HEK293T (cell line): ENCODE data around the gene NAV2.

ENCODE experiments used
- ELF4 ChIP-seq: fragments of 450-650 bp; IDR thresholded peaks from 2 replicates; pipeline ENCODE4 v1.6.1; 2017; ENCODE audit warnings: antibody characterized with exemption
- FOXK2 ChIP-seq: fragments of 450-650 bp; IDR thresholded peaks from 2 replicates; pipeline ENCODE4 v1.6.1; 2016; ENCODE audit warnings: mild to moderate bottlenecking
- FOXM1 ChIP-seq: fragments of 450-650 bp; IDR thresholded peaks from 2 replicates; pipeline ENCODE4 v1.6.1; 2017; ENCODE audit warnings: mild to moderate bottlenecking, borderline replicate concordance
- NFRKB ChIP-seq: fragments of 450-650 bp; IDR thresholded peaks from 2 replicates; pipeline ENCODE4 v1.6.1; 2016; ENCODE audit warnings: mild to moderate bottlenecking, moderate library complexity
- SP1 ChIP-seq: fragments of 450-650 bp; IDR thresholded peaks from 2 replicates; pipeline ENCODE4 v1.6.1; 2017
- SUZ12 ChIP-seq: fragments of 450-650 bp; IDR thresholded peaks from 2 replicates; pipeline ENCODE4 v1.6.1; 2016; ENCODE audit warnings: mild to moderate bottlenecking
- TF ChIP-seq, protein P1 (sequence below): fragments of 450-650 bp; IDR thresholded peaks from 2 replicates; pipeline ENCODE4 v1.6.1; 2016

DNA sequence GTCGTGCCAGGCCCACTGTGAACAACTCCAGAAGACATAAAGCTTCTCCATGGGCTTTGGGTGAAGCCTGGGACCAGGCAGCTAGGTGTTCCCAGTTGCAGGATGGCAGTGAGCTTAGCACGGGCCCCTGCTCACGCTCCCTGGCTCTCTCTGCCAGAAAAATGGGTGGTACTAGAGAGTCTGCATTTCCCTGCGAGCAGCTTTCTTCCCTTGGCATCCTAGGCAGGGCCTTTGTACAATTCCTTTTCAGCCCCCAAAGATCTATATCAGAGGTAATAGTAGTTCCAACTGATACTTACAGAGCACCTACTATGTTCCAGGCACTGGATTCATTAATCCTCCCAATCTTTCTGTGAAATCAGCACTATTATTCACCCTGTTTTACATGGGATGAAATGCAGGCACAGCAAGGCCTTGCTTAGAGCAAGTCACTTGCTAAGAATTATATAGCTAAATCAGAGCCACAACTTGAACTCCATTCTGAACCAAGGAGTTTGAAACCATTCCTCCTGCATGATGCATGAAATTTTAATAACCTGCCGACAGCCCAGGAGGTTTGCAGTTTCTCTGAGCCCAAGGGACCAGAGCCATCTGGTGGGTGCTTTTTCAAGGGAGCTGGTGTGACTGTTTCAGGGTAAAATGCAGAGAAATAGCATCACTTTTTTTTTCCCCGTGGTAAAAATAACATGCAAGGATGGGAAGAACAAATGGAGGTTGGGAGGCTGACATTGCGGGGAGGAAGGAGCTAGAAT is 22.7 kb downstream of the NAV2 start:
- no peak for TF ChIP-seq ELF4
- no peak for TF ChIP-seq FOXK2
- TF ChIP-seq NFRKB, result no peak
- TF ChIP-seq SUZ12, result no peak
- no peak for TF ChIP-seq SP1
- no peak for TF ChIP-seq FOXM1
- TF ChIP-seq, protein P1, sequence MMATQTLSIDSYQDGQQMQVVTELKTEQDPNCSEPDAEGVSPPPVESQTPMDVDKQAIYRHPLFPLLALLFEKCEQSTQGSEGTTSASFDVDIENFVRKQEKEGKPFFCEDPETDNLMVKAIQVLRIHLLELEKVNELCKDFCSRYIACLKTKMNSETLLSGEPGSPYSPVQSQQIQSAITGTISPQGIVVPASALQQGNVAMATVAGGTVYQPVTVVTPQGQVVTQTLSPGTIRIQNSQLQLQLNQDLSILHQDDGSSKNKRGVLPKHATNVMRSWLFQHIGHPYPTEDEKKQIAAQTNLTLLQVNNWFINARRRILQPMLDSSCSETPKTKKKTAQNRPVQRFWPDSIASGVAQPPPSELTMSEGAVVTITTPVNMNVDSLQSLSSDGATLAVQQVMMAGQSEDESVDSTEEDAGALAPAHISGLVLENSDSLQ, result no peak
